BE2C (cell line): ENCODE data around the gene TMEM59L.
"Not testable (repeated sequence)": the region's sequence is repeated elsewhere in the genome, so short reads cannot be mapped to it uniquely, and the experiment has no call there.

Experiments
- DNase-seq: peaks from one replicate; pipeline ENCODE4 v3.0.0-alpha.2; 2020
- H3K27me3 ChIP-seq: fragments of 250-450 bp; sonication (Bioruptor Pico); 2 replicates; pipeline ENCODE4 v1.5.1; 2020; ENCODE audit warnings: mild to moderate bottlenecking
- H3K36me3 ChIP-seq: fragments of 250-450 bp; sonication (Bioruptor Pico); 2 replicates; pipeline ENCODE4 v1.5.1; 2020; ENCODE audit warnings: mild to moderate bottlenecking
- H3K4me1 ChIP-seq: fragments of 250-450 bp; sonication (Bioruptor Pico); 2 replicates; pipeline ENCODE4 v1.5.1; 2020
- H3K4me3 ChIP-seq: 2 replicates; pipeline ENCODE4 v1.5.1; 2011; ENCODE audit warnings: low read depth, low read length
- H3K9me3 ChIP-seq: fragments of 250-450 bp; sonication (Bioruptor Pico); 2 replicates; pipeline ENCODE4 v1.5.1; 2020
- TF ChIP-seq, protein P1 (sequence below): IDR thresholded peaks from 2 replicates; pipeline ENCODE4 v1.5.1; 2012; ENCODE audit warnings: mild to moderate bottlenecking, low read depth, low read length

TMEM59L gene

GRCh38 chr19:18597809-18598660 is 14.6 kb upstream of the TMEM59L start:
- Histone ChIP-seq H3K36me3 (no peaks in the 10 kb centered on the region), H3K9me3 (no peaks in the 10 kb centered on the region), H3K27me3 (peaks cover 3% of the 10 kb centered on the region), H3K4me1 (peaks cover 22% of the 10 kb centered on the region), H3K4me3 (no peak overlapping the region)
- TF ChIP-seq, protein P1, sequence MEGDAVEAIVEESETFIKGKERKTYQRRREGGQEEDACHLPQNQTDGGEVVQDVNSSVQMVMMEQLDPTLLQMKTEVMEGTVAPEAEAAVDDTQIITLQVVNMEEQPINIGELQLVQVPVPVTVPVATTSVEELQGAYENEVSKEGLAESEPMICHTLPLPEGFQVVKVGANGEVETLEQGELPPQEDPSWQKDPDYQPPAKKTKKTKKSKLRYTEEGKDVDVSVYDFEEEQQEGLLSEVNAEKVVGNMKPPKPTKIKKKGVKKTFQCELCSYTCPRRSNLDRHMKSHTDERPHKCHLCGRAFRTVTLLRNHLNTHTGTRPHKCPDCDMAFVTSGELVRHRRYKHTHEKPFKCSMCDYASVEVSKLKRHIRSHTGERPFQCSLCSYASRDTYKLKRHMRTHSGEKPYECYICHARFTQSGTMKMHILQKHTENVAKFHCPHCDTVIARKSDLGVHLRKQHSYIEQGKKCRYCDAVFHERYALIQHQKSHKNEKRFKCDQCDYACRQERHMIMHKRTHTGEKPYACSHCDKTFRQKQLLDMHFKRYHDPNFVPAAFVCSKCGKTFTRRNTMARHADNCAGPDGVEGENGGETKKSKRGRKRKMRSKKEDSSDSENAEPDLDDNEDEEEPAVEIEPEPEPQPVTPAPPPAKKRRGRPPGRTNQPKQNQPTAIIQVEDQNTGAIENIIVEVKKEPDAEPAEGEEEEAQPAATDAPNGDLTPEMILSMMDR: no peak
- no peak for DNase-seq

- Histone ChIP-seq H3K4me1 (peaks cover 22% of the 10 kb centered on the region), H3K27me3 (peaks cover 15% of the 10 kb centered on the region), H3K36me3 (no peaks in the 10 kb centered on the region), H3K4me3 (no peak overlapping the region), H3K9me3 (no peaks in the 10 kb centered on the region)
- DNase-seq: no peak
- TF ChIP-seq, protein P1: no peak
These were observed 13.2 kb upstream of the TMEM59L start for GRCh38 chr19:18599485-18599884.

DNA sequence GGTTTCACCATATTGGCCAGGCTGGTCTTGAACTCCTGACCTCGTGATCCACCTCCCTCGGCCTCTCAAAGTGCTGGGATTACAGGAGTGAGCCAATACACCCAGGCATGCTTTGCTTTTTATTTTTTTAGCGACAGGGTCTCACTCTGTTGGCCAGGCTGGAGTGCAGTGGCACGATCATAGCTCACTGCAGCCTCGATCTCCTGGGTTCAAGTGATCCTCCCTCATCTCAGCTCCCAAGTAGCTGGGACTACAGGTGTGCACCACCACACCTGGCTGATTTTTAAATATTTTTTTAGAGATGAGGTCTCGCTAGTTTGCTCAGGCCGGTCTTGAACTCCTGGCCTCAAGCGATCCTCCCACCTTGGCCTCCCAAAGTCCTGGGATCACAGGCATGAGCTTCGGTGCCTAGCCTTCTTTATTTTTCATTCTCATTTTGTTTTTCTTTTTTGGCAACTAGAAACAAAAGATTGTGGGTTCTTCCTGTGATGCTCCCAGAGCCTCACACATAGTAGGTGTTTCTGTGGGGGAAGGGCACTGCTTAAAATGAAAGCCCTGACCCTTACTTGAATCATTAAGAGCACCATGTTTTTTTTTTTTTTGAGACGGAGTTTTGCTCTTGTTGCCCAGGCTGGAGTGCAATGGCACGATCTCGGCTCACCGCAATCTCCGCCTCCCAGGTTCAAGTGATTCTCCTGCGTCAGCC is 11.8 kb upstream of the TMEM59L start:
- not testable (repeated sequence) for H3K9me3 ChIP-seq, DNase-seq, H3K36me3 ChIP-seq, H3K4me3 ChIP-seq
- peaks cover 17% of the 10 kb centered on the region for H3K4me1 ChIP-seq
- peaks cover 29% of the 10 kb centered on the region for H3K27me3 ChIP-seq

DNA sequence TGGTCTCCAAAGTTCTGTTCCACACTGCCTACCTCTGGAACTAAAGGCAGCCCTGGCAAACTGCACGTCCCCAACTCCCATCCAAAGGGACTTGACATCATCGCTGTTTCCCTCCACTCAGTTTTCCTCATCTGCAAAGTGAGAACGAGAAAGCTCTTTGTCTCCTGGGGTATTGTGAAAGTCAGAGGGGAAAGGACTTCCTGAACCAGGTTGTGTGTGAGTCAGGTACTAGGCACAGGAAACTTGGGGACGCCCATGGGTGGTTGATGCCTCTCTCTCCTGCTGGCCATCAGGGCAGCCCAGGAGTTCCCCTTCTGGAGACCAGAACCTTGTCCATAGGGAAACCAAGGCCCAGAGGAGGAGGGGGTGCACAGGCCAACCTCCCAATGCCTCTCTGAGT is 10.8 kb upstream of the TMEM59L start:
- H3K4me3 ChIP-seq: no peak overlapping the region
- no peaks in the 10 kb centered on the region for H3K9me3 ChIP-seq
- H3K36me3 ChIP-seq: no peaks in the 10 kb centered on the region
- TF ChIP-seq, protein P1: no peak
- H3K27me3 ChIP-seq: peaks cover 36% of the 10 kb centered on the region
- peaks cover 14% of the 10 kb centered on the region for H3K4me1 ChIP-seq
- DNase-seq: no peak

- Histone ChIP-seq H3K36me3 (no peaks in the 10 kb centered on the region), H3K9me3 (no peaks in the 10 kb centered on the region), H3K4me1 (peaks cover 1% of the 10 kb centered on the region), H3K4me3 (no peak overlapping the region), H3K27me3 (peaks cover 51% of the 10 kb centered on the region)
- TF ChIP-seq, protein P1: peak; percentile 48
- DNase-seq: peak; percentile 48
These were observed 9.3 kb upstream of the TMEM59L start for GRCh38 chr19:18603255-18603957.

- H3K4me1 ChIP-seq: no peaks in the 10 kb centered on the region
- H3K4me3 ChIP-seq: no peak overlapping the region
- TF ChIP-seq, protein P1: no peak
- peaks cover 59% of the 10 kb centered on the region for H3K27me3 ChIP-seq
- no peaks in the 10 kb centered on the region for H3K9me3 ChIP-seq
- H3K36me3 ChIP-seq: no peaks in the 10 kb centered on the region
- no peak for DNase-seq
These were observed 8.5 kb upstream of the TMEM59L start for GRCh38 chr19:18603958-18604819.
